K562 (cell line): Measurements from ENCODE around the gene RABL6. TPM values are rescaled to one million over a fixed set of nuclear protein-coding genes. Genes with fewer than 3 reads are reported as not detected.

Source experiments
- ARNT ChIP-seq, 2 experiments: fragments of 450-650 bp; IDR thresholded peaks; 2 replicates each; pipeline ENCODE4 v1.6.1; 2016; ENCODE audit warnings: mild to moderate bottlenecking in 1 of 2
- BCOR ChIP-seq: fragments of 450-650 bp; IDR thresholded peaks from 2 replicates; pipeline ENCODE4 v1.6.1; 2016
- CHD1 ChIP-seq: fragments of 200-600 bp; sonication (generic); IDR thresholded peaks from one replicate; pipeline ENCODE4 v1.6.1; 2012; ENCODE audit warnings: mild to moderate bottlenecking, moderate library complexity, low read length, inconsistent platforms
- CXXC5 ChIP-seq: fragments of 250-450 bp; sonication (Bioruptor Pico); IDR thresholded peaks from 2 replicates; pipeline ENCODE4 v1.8.0; 2022; ENCODE audit warnings: inconsistent platforms, mild to moderate bottlenecking, moderate library complexity
- FOXA1 ChIP-seq: fragments of 450-650 bp; IDR thresholded peaks from 2 replicates; pipeline ENCODE4 v1.6.1; 2016; ENCODE audit warnings: mild to moderate bottlenecking, borderline replicate concordance
- GTF2E2 ChIP-seq: fragments of 200-800 bp; sonication (Bioruptor generic); IDR thresholded peaks from 2 replicates; pipeline ENCODE4 v1.6.1; 2016; ENCODE audit warnings: missing genetic modification characterization, missing compliant biosample characterization
- HMG20A ChIP-seq: fragments of 450-650 bp; formaldehyde crosslinking; conservative IDR thresholded peaks from 2 replicates; pipeline ENCODE4 v1.4.0; 2020; ENCODE audit warnings: mild to moderate bottlenecking, mixed read lengths
- HSF4 ChIP-seq: fragments of 250-450 bp; sonication (Bioruptor Pico); IDR thresholded peaks from 2 replicates; pipeline ENCODE4 v2.1.2; 2022; ENCODE audit warnings: mild to moderate bottlenecking, moderate library complexity, borderline replicate concordance
- IFI16 ChIP-seq: fragments of 250-450 bp; sonication (Bioruptor Pico); IDR thresholded peaks from 2 replicates; pipeline ENCODE4 v2.1.2; 2022; ENCODE audit warnings: mild to moderate bottlenecking, inconsistent platforms
- KAT7 ChIP-seq: sonication (generic); formaldehyde crosslinking; IDR thresholded peaks from 2 replicates; pipeline ENCODE4 v1.8.0; 2022; ENCODE audit warnings: missing genetic modification reagents, mild to moderate bottlenecking, borderline replicate concordance
- KHSRP ChIP-seq: fragments of 450-650 bp; IDR thresholded peaks from 2 replicates; pipeline ENCODE4 v1.6.1; 2017
- MTA2 ChIP-seq: fragments of 450-650 bp; IDR thresholded peaks from 2 replicates; pipeline ENCODE4 v1.6.1; 2016; ENCODE audit warnings: low read depth
- NFYB ChIP-seq: IDR thresholded peaks from 2 replicates; pipeline ENCODE4 v1.6.1; 2011; ENCODE audit warnings: mild to moderate bottlenecking, moderate library complexity; ENCODE audit not compliant: insufficient read length; ENCODE audit errors: extremely low read depth
- PRPF4 ChIP-seq: fragments of 200-400 bp; formaldehyde crosslinking; IDR thresholded peaks from one replicate; pipeline ENCODE4 v1.6.1; 2017; ENCODE audit warnings: low read length, low read depth, mild to moderate bottlenecking; ENCODE audit not compliant: insufficient read depth, poor library complexity, severe bottlenecking
- RBM15 ChIP-seq: fragments of 200-400 bp; formaldehyde crosslinking; IDR thresholded peaks from 2 replicates; pipeline ENCODE4 v1.6.1; 2018; ENCODE audit warnings: mild to moderate bottlenecking, low read length, moderate library complexity; ENCODE audit not compliant: insufficient read depth
- RUNX1 ChIP-seq: sonication (generic); IDR thresholded peaks from 2 replicates; pipeline ENCODE4 v1.6.1; 2016; ENCODE audit warnings: antibody characterized with exemption, low read depth
- SAP30 ChIP-seq: fragments of 200-600 bp; sonication (generic); IDR thresholded peaks from 2 replicates; pipeline ENCODE4 v1.6.1; 2012; ENCODE audit warnings: borderline replicate concordance, low read depth, mild to moderate bottlenecking, moderate library complexity, low read length, control low read depth, inconsistent platforms; ENCODE audit not compliant: insufficient read depth, poor library complexity, severe bottlenecking
- SMARCA4 ChIP-seq: fragments of 450-650 bp; IDR thresholded peaks from 2 replicates; pipeline ENCODE4 v1.6.1; 2016
- SMARCA5 ChIP-seq: fragments of 450-650 bp; IDR thresholded peaks from 2 replicates; pipeline ENCODE4 v1.6.1; 2016
- SRSF3 ChIP-seq: fragments of 200-400 bp; formaldehyde crosslinking; IDR thresholded peaks from 2 replicates; pipeline ENCODE4 v1.6.1; 2016; ENCODE audit warnings: mild to moderate bottlenecking, low read length, moderate library complexity; ENCODE audit not compliant: insufficient read depth
- TBP ChIP-seq: optimal IDR thresholded peaks from 2 replicates; pipeline ENCODE3; 2011; ENCODE audit warnings: low read depth, low read length, improper control_type of control experiment
- ZC3H8 ChIP-seq: fragments of 450-650 bp; IDR thresholded peaks from 2 replicates; pipeline ENCODE4 v1.6.1; 2017
- ZKSCAN8 ChIP-seq: fragments of 200-800 bp; sonication (Bioruptor generic); IDR thresholded peaks from 2 replicates; pipeline ENCODE4 v1.6.1; 2016; ENCODE audit warnings: missing genetic modification characterization, missing compliant biosample characterization
- ZNF41 ChIP-seq: fragments of 250-450 bp; sonication (Bioruptor Pico); conservative IDR thresholded peaks from 2 replicates; pipeline ENCODE4 v1.4.0; 2020; ENCODE audit warnings: mild to moderate bottlenecking
- ZNF589 ChIP-seq: fragments of 200-800 bp; sonication (Bioruptor generic); IDR thresholded peaks from 2 replicates; pipeline ENCODE4 v1.6.1; 2016; ENCODE audit warnings: low read depth, missing genetic modification characterization, missing compliant biosample characterization
- polyA plus RNA-seq, 8 experiments: library from polyadenylated mRNA; depleted of rRNA in 4 of 8; stranded (reverse) in 5 of 8; unstranded in 3 of 8; fragments of >200 nt; fragmentation: Nextera tagmentation in 2 of 8; fragmentation: Illumina TruSeq in 1 of 8; extraction: Ambion mirVana in 2 of 8; extraction: Trizol in 1 of 8; gene quantifications; 2 replicates each; pipeline versions ENCODE4 v1.2.1 to v1.2.3, GENCODE V29; 2011 to 2014; ENCODE audit warnings: inconsistent platforms in 1 of 8, missing spikeins in 1 of 8
- total RNA-seq, 7 experiments: library from RNA; depleted of rRNA in 6 of 7; stranded (reverse); fragments of >200 nt in 6 of 7; fragmentation: Illumina TruSeq in 2 of 7; extraction: Trizol in 2 of 7; gene quantifications; 2 replicates each; pipeline versions ENCODE4 v1.2.1 to v1.2.3, GENCODE V29; 2011 to 2021; ENCODE audit warnings: low replicate concordance in 1 of 7
- TF ChIP-seq, protein P1 (sequence below): fragments of 250-450 bp; sonication (Bioruptor Pico); IDR thresholded peaks from 2 replicates; pipeline ENCODE4 v1.5.0; 2020; ENCODE audit warnings: mild to moderate bottlenecking
- TF ChIP-seq, protein P2 (sequence below): conservative IDR thresholded peaks from 2 replicates; pipeline ENCODE4 v1.6.1; 2011; ENCODE audit warnings: low read depth, mild to moderate bottlenecking, low read length; ENCODE audit not compliant: control insufficient read depth
- TF ChIP-seq, protein P3 (sequence below): fragments of 450-650 bp; formaldehyde crosslinking; IDR thresholded peaks from 2 replicates; pipeline ENCODE4 v1.4.0; 2022; ENCODE audit warnings: mild to moderate bottlenecking, moderate library complexity

The RABL6 gene
- total and polyA plus RNA-seq, 9 of the 15 experiments (the other 6 are each of a cell fraction or from before 2014, with no cell fraction given) = 5.6 to 181 (median 84.5) TPM

DNA sequence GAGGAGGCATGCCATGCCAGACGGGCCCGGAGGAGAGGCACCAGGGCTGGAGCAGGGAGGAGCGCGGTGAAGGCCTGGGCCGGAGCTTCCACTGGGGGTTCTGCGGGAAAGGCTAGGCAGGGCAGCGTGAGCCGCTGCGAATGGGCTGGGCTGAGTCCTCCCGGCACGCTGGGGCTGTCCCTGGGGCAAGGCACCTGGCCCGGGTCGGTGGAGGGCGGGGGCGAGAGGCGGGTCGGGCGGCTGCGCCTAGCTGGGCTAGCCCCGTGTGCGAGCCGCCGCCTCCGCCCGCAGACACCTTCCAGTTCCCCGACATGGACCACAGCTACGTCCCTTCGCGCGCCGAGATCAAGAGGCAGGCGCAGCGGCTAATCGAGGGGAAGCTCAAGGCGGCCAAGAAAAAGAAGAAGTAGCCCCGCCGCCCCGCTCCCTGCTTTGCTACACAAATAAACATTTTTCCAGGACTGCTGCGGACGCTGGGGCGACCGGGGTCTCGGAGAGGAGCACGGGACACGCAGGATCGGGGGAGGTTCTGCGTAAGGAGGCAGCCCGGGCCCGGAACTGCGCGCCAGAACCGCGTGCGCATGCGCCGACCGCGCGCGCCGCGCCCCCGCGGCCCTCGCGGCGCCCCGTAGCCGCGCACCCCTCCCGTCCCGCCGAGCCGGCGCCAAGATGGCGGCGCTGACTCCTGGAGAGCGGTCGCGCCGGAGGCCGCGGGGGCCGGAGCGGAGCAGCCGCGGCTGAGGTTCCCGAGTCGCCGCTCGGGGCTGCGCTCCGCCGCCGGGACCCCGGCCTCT is at the start of gene RABL6 (continued):
- TF ChIP-seq, protein P1, sequence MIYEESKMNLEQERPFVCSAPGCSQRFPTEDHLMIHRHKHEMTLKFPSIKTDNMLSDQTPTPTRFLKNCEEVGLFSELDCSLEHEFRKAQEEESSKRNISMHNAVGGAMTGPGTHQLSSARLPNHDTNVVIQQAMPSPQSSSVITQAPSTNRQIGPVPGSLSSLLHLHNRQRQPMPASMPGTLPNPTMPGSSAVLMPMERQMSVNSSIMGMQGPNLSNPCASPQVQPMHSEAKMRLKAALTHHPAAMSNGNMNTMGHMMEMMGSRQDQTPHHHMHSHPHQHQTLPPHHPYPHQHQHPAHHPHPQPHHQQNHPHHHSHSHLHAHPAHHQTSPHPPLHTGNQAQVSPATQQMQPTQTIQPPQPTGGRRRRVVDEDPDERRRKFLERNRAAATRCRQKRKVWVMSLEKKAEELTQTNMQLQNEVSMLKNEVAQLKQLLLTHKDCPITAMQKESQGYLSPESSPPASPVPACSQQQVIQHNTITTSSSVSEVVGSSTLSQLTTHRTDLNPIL (CRISPR knock-in tag) = no peak
- no peak for TF ChIP-seq ARNT (IDR thresholded peaks at IDR 0.05)
- no peak for TF ChIP-seq ZNF589 (CRISPR knock-in tag)
- TF ChIP-seq SMARCA5 = no peak
- peak; percentile 17 for TF ChIP-seq CHD1
- TF ChIP-seq, protein P2, sequence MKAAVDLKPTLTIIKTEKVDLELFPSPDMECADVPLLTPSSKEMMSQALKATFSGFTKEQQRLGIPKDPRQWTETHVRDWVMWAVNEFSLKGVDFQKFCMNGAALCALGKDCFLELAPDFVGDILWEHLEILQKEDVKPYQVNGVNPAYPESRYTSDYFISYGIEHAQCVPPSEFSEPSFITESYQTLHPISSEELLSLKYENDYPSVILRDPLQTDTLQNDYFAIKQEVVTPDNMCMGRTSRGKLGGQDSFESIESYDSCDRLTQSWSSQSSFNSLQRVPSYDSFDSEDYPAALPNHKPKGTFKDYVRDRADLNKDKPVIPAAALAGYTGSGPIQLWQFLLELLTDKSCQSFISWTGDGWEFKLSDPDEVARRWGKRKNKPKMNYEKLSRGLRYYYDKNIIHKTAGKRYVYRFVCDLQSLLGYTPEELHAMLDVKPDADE = peak; percentile 57; the same call in 1 of the 2 replicates
- TF ChIP-seq, protein P3, sequence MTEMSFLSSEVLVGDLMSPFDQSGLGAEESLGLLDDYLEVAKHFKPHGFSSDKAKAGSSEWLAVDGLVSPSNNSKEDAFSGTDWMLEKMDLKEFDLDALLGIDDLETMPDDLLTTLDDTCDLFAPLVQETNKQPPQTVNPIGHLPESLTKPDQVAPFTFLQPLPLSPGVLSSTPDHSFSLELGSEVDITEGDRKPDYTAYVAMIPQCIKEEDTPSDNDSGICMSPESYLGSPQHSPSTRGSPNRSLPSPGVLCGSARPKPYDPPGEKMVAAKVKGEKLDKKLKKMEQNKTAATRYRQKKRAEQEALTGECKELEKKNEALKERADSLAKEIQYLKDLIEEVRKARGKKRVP = no peak
- no peak for TF ChIP-seq RBM15
- TF ChIP-seq SMARCA4 = no peak
- TF ChIP-seq KHSRP = no peak
- TF ChIP-seq MTA2 = no peak
- TF ChIP-seq PRPF4 = no peak
- TF ChIP-seq IFI16 (CRISPR knock-in tag) = no peak
- TF ChIP-seq GTF2E2 = peak; percentile 78; the same call in 1 of the 2 replicates
- no peak for TF ChIP-seq HSF4 (CRISPR knock-in tag)
- TF ChIP-seq HMG20A (CRISPR knock-in tag) = no peak
- no peak for TF ChIP-seq RUNX1
- no peak for TF ChIP-seq ZKSCAN8 (CRISPR knock-in tag)
- TF ChIP-seq TBP = peak; percentile 74
- TF ChIP-seq CXXC5 = peak; percentile 98
- TF ChIP-seq SAP30 = no peak
- no peak for TF ChIP-seq NFYB
- TF ChIP-seq ZC3H8 = no peak
- peak; percentile 24; the same call in 1 of the 2 replicates for TF ChIP-seq BCOR
- no peak for TF ChIP-seq FOXA1
- TF ChIP-seq SRSF3 = no peak
- TF ChIP-seq ZNF41 = no peak
- TF ChIP-seq KAT7 (CRISPR knock-in tag) = 0 out of 2 replicates have a peak, but pooled peaks have one; percentile 19
